LNCAP (cell line): Measurements from ENCODE around the gene TNFRSF13B.

Experiments used
- TF ChIP-seq, protein P1 (sequence below): fragments of 450-650 bp; IDR thresholded peaks from 2 replicates; pipeline ENCODE4 v1.5.1; 2017; ENCODE audit warnings: mild to moderate bottlenecking

Gene TNFRSF13B

DNA sequence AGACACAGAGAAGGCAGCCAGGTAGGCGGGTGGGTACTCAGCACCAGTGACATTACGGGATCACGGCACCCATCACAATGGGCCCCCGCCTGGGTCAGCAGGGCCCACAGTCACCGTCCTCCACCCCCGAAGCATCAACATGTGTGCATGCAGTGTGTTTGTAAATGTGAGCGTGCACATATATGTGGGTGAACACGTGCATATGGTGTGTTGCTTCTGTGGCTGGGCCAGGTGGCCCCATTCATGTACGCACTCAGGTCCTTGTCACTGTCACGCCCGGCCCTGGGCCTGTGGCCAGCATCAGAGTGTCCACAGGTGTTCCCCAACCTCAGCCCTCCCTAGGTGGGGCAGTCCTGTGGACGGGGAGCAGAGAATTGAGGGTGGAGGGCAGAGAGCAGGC lies 37.1 kb downstream of the TNFRSF13B start:
- TF ChIP-seq, protein P1, sequence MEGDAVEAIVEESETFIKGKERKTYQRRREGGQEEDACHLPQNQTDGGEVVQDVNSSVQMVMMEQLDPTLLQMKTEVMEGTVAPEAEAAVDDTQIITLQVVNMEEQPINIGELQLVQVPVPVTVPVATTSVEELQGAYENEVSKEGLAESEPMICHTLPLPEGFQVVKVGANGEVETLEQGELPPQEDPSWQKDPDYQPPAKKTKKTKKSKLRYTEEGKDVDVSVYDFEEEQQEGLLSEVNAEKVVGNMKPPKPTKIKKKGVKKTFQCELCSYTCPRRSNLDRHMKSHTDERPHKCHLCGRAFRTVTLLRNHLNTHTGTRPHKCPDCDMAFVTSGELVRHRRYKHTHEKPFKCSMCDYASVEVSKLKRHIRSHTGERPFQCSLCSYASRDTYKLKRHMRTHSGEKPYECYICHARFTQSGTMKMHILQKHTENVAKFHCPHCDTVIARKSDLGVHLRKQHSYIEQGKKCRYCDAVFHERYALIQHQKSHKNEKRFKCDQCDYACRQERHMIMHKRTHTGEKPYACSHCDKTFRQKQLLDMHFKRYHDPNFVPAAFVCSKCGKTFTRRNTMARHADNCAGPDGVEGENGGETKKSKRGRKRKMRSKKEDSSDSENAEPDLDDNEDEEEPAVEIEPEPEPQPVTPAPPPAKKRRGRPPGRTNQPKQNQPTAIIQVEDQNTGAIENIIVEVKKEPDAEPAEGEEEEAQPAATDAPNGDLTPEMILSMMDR = no peak

DNA sequence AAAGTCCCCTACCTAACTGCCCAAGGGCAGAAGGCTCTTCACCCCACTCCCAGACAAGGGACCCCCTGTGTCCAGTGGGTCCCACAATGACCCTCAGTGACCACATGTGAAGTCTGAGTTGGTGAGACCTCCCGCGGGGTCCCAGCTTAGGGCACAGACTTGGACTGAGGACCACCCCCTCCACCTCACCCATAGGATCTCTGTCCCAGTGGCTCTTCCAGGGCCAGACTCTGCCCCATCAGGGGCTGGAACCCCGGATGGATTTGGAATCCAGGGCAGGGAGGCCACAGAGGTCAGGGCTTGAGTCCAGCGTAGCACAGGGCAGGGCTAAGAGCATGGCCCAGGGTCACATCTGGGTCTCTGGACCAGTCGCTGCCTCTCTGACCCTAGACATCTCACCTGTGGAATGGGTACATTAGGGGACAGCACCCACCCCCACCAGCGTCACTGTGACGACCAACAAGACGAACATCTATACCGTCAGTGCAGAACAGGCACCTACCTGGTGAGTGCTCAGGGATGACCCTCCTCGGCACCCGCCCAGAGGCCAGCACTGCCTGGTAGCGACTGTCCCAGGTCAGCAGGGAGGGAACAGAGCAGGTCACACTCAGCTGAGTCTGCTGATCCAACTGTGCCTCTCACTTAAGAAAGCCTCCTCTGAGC lies 37.7 kb downstream of the TNFRSF13B start:
- TF ChIP-seq, protein P1 = no peak

DNA sequence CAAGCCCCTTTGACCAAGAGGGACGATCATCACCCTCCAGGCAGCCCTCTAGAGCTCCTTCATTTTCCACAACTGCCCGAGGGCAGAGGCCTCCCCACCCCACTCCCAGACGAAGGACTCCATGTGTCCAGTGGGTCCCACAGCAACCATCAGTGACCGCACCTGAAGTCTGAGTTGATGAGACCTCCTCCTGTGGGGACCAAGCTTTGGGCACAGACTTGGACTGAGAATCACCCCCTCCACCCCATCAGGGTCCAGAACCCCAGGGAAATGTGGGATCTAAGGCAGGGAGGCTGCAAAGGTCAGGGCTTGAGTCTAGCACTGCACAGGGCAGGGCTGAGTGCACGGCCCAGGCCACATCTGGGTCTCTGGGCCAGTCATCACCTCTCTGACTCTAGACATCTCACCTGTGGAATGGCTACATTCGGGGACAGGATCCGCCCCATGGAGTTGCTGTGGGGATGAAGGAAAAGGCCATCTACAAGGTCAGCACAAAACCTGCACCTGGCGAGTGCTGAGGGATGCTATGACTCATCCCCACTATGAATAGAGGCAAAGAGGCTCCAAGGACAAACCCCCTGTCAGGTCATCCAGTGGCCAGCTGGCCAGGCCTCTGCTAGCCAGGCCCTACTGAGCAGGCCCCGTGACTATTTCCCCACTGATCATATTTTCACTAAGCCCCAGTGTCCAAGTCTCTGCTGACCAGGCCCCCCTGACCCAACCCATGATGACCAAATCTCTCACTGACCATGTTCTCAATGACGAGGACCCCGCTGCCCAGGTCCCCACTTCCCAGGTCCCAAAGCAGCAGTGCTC lies 38.4 kb downstream of the TNFRSF13B start:
- TF ChIP-seq, protein P1 = no peak

DNA sequence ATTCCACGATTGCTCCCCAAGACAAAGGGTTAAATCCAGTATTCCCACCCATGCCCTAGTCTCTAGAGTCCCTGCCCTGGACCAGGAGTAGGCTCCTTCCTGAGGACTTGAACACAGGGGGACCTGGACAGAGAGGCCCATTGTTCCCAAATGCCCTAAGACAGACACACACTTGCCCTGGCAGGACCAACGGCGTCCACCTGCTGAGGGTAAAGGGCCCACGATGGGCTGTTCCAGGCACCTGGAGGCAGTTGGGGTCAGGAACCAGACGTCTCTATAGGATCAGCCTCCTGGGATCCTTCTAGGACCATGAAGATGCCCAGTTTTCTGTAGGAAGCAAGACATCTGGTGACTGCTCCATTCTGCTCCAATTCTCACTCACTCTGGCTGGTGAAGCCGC lies 39.3 kb downstream of the TNFRSF13B start:
- TF ChIP-seq, protein P1 = no peak

DNA sequence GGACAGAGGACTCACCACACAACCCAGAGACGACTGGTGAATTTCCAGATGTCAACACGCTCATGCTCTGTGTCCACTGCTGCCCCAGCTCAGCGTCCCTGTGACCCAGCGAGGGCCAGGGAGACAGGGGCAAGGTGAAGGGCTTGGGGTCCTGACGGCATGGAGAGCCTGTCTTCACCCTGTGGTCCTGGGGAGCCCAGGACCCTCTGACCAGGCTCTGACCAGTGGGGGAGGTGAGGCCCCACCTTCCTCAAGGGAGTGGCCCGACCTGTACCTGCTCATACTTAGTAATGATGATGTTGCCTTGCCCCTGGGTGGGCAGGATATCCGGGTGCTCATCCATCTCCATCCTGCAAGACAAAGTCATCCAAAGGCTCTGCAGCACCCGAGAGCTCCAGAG lies 39.8 kb downstream of the TNFRSF13B start:
- TF ChIP-seq, protein P1 = no peak

DNA sequence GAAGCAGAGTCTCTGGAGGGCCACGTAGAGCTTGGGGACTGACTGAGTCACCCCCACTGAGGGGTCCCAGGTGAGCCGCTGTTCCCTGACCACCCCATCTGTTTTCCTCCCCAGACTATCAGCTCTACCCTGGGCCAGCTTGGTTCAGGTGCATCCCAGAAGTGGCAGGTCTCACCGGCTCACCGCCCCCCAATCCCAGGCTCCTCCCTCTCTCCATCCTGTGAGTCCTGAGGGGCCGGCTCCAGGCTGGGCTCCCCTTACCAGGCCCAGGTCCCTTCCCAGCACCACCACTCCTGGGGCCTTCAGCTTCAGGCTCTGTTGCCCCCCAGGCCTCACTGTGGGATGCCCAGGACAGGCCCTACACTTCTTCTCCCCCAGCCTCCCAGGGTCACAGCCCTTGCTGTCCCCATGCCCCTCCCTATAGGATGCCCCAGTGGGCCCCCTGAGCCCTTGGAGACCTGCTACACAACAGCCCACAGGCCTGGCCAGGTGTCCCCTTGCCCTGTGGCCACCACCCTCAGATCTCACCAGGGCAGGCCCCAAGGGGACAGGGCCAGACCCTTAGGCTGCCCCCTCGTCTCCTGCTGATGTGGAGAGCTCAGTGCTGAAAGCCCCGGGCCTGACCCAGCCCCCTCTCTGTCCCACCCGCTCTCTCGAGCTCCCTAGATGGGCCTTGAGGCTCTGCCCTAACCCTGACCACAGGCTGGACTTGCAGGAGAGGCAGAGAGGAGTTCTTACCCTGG lies 40.4 kb downstream of the TNFRSF13B start:
- TF ChIP-seq, protein P1 = no peak

DNA sequence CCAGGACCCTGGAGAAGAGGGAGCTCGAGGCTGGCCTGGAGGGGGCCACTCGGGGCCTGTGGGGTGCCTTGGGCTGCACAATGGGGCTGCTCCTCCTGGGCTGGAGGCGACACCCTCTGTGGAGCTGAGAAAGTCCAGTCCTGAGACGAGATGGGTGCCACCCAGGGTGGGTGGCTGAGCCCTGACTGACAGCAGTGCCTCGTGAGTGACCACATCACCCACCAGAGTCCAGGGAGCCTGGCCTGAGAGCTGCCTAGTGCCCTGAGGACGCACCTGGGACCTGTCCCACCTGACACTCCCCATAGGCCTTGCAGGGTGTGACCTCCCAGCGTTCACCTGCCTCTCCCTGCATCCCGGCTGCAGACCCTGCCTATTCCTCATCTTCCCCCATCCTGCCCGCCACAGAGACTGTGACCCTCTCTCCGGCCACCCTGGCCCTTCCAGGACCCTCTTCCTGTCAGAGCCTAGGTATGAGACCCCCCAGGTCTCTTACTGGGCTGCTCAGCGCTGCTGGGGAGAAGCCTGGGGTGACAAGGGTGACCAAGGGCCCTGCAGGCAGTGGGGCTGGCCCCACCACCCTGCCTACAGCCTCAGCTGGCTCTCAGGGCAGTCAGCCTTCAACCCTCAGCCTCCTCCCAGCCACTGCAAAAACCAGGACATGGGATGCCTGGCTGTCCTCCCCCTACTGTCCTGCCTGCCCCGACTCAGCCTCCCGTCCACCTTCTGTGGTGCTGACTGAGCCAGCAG lies 41.2 kb downstream of the TNFRSF13B start:
- TF ChIP-seq, protein P1 = no peak
